ENCODE measurements around the gene ROPN1L.
A peak's percentile ranks its signal among the peaks of the same experiment; 100 is the strongest.

ROPN1L gene

GRCh38 chr5:10453545-10453944 is 11.9 kb downstream of the ROPN1L start:
- TF ChIP-seq ZFX (IDR thresholded peaks at IDR 0.05) (no peak), CTCF (conservative IDR thresholded peaks at IDR 0.05) (no peak)
- no peak overlapping the region for H3K27ac ChIP-seq

- no peak overlapping the region for H3K27ac ChIP-seq
- no peak for TF ChIP-seq ZFX (IDR thresholded peaks at IDR 0.05)
Measured at GRCh38 chr5:10454591-10455276, 13.1 kb downstream of the ROPN1L start.

GRCh38 chr5:10455277-10455670 is 13.6 kb downstream of the ROPN1L start:
- H3K27ac ChIP-seq, result no peak overlapping the region
- TF ChIP-seq ZFX (IDR thresholded peaks at IDR 0.05), result no peak
- TF ChIP-seq CTCF (conservative IDR thresholded peaks at IDR 0.05), result no peak

- H3K27ac ChIP-seq, result peak overlapping the region; percentile 66
- TF ChIP-seq ZFX (IDR thresholded peaks at IDR 0.05), result no peak
- TF ChIP-seq CTCF (conservative IDR thresholded peaks at IDR 0.05), result no peak
Measured at GRCh38 chr5:10456583-10457420, 15.1 kb downstream of the ROPN1L start.

GRCh38 chr5:10457682-10458574 is 16.2 kb downstream of the ROPN1L start:
- no peak for TF ChIP-seq CTCF (conservative IDR thresholded peaks at IDR 0.05)
- TF ChIP-seq ZFX (IDR thresholded peaks at IDR 0.05), result no peak
- peak overlapping the region; percentile 66 for H3K27ac ChIP-seq

- H3K27ac ChIP-seq, result peak overlapping the region; percentile 43
- TF ChIP-seq CTCF (conservative IDR thresholded peaks at IDR 0.05) (no peak), ZFX (IDR thresholded peaks at IDR 0.05) (no peak)
Measured at GRCh38 chr5:10459080-10460055, 17.7 kb downstream of the ROPN1L start.
